Measurements from ENCODE around the gene LENG8. TPM values are rescaled to one million over a fixed set of nuclear protein-coding genes. Genes with fewer than 3 reads are reported as not detected.

The LENG8 gene
- polyA plus RNA-seq (ENCODE audit: insufficient read length in 3 of 3) = 10 to 100 TPM; 67.0 to 96.9 (median 68.5) TPM

DNA sequence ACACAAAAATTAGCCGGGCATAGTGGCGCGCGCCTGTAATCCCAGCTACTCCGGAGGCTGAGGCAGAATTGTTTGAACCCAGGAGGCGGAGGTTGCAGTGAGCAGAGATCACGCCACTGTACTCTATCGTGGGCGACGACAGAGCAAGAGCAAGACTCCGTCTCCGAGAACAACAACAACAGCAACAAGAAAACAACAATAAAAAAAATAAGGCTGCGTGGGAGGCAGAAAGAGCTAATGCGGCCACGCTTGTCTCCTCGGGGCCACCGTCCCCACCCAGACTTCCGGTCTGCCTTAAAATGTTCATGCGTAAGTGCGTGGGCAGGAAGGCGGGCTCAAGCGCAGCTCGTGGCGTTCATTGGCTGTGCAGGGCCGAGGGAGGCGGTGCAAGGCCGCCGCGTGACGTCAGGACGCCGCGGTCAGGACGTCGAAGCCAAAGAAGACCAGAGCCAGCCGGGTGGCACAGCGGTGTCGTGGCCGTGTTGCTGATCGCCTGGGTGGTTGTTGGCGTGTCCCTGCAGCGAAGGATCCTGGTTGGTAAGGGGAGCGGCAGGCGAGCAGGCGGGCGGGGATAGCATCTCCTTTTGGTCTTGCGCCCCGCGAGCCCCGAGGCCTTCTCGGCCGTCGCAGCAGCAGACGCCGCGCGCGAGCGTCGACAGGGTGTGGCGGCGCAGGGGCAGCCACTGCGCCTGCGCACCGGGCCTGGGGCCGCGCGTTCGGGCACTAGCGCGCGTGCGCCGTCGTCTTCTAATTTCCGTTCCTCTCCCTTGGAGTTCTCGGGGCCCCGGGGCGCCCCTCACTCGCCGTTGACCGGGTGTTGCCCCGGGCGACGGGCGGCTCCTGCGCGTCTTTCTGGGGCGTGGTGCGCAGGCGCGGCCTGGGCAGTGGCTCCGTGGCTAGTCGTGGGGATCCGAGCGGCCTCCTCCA is at the start of gene LENG8:
Gene LENG8 (plus strand): TSS at position 426 of the 927 bp plus-strand sequence. CDS start 2,146 bp downstream, outside the sequence.
- peak; percentile 92 to 96 (median 95) for DNase-seq (ENCODE audit: low read depth in 3 of 3, low spot score in 2 of 3)

DNA sequence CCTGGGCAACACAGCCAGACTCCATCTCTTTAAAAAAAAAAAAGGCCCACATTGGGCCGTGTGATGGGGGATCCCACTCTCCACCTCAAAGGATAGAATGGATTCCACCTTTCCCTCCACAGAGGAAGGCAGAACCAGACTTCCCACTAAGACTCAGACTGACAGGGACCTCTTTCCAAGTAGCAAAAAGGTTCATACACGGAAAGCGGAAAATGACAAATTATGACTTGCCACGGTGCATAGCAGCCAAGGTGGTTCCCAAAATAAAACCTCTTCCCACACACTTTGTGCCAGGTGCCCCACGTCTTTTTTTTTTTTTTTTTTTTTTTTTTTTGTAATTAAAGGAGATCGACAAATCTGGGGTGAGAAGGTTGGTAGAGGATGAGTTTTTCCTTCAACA is 48.1 kb upstream of the LENG8 start:
- no peak for DNase-seq (ENCODE audit: low read depth in 3 of 3, low spot score in 2 of 3)

DNA sequence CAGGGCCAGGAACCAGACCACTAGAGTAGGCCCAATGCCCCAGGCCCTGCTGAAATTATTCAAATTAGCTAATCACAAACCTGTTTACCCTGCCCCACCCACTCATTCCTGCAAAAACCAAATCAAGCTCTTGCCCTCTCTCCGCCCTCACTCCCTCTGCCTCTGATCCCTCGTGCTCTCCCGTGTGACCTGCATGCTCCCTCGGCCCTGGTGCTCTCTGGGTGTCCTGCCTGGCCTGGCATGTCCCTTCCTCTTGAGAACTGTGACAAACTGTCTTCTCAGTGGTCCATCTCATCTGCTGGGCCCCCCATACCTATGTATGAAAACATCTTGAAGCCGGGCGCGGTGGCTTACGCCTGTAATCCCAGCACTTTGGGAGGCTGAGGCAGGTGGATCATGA is 45.9 kb upstream of the LENG8 start:
- no peak for DNase-seq (ENCODE audit: low read depth in 3 of 3, low spot score in 2 of 3)

DNA sequence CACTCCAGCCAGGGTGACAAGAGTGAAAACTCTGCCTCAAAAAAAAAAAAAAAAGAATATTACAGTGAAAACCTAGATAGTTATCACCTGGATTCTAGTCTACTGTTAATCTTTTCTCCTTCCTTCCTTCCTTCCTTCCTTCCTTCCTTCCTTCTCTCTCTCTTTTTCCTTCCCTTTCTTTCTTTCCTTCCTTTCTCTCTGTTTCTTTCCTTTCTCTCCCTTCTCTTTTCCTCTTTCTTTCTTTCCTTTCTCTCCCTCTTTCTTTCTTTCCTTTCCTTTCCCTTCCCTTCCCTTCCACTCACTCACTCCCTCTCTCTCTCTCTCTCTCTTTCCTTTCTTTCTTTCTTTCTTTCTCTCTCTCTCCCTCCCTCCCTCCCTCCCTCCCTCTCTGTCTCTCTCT is 43.4 kb upstream of the LENG8 start:
- DNase-seq (ENCODE audit: low read depth in 3 of 3, low spot score in 2 of 3) = no peak

DNA sequence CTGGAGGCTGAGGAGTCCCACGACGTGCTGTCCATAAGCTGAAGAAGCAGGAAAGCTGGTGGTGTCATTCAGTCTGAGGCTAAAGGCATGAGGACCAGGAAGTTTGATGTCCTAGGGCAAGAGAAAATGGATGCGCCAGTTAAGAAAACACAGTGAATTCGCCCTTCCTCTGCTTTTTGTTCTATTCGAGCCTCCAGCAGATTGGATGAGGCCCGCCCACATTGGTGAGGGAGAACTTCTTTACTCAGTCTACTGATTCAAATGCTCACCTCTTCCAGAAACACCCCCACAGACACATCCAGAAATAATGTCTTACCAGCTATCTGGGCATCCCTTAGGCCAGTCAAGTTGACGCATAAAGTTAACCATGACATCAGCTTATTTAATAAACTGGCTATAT is 41.2 kb upstream of the LENG8 start:
- no peak for DNase-seq (ENCODE audit: low read depth in 3 of 3, low spot score in 2 of 3)

DNA sequence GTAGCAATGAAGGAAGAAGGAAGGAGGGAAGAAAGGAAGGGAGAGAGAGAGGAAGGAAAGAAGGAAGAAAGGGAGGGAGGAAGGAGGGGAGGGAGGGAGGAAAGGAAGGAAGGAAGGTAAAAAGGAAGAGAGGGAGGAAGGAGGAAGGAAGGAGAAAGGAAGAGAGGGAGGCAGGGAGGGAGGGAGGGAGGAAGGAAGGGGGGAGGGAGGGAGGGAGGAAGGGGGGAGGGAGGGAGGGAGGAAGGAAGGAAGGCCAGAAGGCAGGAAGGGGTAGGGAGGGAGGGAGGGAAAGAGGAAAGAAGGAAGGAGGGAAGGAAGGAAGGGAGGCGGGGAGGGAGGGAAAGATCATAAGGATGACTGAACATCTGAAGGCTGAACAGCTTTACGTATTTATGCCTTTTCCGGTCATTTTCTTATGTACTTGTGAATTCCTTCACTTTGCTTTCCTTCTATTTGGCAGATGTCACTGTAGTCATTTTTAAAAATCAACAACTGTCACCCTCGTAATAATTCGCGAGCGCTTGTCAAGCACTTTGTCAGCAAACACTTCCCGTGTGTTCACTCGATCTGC is 40.5 kb upstream of the LENG8 start:
- no peak for DNase-seq (ENCODE audit: low read depth in 3 of 3, low spot score in 2 of 3)

DNA sequence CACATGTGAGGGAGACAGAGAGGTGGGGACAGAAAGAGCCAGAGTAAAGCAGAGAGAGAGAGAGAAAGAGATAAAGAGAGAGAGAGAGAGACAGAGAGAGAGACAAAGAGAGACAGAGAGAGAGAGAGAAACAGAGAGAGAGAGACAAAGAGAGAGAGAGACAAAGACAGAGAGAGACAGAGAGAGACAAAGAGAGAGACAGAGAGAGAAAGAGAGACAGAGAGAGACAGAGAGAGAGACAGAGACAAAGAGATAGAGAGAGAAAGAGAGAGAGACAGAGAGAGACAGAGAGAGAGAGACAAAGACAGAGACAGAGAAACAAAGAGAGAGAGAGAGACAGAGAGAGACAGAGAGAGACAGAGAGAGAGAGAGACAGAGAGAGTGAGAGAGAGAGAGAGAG is 38.0 kb upstream of the LENG8 start:
- DNase-seq (ENCODE audit: low read depth in 3 of 3, low spot score in 2 of 3) = no peak

DNA sequence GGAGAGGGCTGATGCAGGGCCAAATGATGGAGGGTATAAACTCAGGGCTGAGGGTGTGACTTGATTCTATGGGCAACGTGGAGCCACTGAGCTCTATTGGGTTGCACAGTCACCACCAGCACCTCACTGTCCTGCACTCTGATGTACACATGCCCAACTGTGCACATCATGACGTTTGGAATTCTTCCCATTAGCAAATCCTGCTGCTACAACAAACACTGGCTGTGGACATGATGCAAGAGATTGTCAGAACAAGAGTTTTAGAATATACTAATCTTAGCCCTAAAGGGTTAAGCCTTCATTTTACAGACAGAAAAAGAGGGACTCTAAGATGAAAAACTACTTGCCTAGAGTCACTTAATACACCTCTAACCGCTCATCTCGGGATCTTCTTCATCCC is 36.1 kb upstream of the LENG8 start:
- no peak for DNase-seq (ENCODE audit: low read depth in 3 of 3, low spot score in 2 of 3)

DNA sequence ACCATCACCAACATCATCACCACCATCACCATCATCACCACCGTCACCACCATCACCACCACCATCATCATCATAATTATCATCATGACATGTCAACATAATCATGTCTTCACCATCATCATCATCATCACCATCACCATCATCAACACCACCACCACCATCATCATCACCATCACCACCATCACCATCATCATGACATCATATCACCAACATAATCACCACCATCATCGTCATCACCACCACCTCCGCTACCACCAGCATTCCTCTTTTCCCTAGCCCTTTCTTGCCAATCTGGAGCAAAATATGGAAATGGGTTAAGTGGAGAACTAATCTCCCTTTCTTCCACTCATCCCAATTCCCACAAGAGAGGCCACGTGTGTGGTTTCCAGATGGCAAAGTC is 34.8 kb upstream of the LENG8 start:
- no peak for DNase-seq (ENCODE audit: low read depth in 3 of 3, low spot score in 2 of 3)

DNA sequence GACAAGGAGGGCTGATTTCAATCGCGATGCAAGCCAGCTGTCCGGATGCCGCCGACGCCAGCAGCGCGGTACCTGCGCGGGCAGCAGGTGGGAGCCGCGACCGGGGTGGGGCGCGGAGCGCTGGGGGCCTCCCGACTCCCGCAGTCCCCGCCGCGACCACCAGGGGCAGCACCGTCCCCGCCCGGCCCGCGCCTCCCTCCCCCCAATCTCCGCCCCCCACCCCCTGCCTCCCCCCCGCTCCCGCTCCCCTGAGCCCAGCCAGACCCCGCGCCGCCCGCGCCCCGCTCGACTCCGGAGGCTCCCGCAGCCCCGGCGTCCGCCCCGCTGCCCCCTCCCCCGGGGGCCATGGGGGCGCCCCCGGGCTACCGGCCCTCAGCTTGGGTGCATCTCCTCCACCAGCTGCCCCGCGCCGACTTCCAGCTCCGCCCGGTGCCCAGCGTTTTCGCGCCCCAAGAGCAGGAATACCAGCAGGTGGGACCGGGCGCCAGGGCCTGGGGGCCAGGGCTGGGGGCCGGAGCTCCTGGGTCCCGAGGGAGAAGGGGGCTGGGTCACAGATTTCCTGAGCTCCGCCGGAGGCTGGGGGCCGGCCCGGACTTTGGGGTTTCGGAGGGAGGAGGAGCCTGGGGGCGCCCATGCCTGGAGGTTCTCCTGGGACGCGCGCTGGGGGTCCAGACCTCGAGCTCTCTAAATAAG is 33.6 kb upstream of the LENG8 start, which contains the start of gene TTYH1:
Gene TTYH1 (plus strand): TSS at position 257 of the 693 bp plus-strand sequence. CDS start 89 bp downstream, at position 346.
- DNase-seq (ENCODE audit: low read depth in 3 of 3, low spot score in 2 of 3) = no peak

DNA sequence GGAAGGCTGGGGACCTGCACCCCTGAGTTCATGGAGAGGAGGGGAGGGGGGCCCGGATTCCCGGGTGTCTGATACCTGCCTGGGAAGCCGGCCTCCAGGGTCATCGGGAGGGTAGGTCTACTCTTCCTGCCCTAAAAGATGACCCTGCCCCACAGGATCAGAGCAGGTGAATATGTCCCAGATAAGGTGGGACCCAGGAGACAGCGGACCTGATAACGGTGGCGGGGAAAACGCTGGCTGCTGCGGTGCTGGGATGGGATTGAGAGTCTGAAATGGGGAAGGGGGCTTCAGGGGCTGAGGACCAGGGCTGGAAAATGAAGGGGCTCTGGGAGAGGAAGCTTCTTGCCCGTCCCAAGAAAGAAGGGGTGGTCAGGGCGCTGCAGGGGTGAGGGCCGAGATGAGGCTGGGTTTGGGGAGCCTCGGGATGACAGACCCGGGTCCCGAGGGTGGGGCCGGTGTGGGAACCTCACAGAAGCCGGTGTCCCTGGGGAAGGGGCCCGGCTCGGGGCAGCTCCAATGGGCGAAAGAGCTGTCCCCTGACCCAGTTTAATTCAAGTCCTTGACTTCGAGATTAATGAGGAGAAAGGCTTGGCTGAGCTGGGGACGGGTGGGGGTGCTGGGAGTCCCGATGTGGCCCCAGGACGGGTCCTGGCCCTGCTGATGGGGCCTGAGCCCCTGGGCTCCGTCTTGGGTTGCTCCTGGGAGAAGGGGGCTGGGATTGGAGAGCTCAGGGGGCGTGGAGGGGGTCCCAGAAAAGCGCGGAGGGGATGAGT is 32.9 kb upstream of the LENG8 start:
- no peak for DNase-seq (ENCODE audit: low read depth in 3 of 3, low spot score in 2 of 3)

DNA sequence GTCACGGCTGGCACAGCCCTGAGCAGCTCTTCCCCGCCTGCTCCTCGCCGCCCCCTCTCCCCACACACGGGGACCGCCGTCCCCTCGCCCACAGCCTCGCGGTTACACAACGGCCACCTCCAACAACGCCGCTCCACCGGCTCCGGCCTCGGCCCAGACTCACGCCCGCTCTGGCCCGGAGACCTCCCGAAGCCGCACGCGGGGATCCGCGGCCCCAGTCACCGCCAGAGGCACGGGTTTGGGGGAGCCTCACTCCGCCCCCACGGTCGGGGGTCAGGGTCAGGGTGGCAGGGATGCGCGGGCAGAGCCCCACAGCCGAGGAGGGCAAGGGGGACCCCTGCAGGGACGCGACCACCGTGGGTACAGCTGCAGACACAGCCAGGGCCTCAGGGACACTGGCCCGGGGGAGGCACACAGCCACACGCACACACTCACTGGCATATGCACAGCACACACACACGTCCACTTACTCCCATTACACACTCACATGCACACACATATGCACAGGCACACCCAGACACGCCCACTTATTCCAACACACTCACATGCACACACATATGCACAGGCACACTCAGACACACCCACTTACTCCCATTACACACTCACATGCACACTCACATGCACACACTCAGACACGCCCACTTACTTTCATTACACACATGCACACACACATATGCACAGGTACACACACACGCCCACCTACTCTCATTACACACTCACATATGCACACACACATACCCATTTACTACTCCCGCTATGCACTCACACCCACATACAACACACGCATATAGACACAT is 32.1 kb upstream of the LENG8 start:
- DNase-seq (ENCODE audit: low read depth in 3 of 3, low spot score in 2 of 3) = no peak

DNA sequence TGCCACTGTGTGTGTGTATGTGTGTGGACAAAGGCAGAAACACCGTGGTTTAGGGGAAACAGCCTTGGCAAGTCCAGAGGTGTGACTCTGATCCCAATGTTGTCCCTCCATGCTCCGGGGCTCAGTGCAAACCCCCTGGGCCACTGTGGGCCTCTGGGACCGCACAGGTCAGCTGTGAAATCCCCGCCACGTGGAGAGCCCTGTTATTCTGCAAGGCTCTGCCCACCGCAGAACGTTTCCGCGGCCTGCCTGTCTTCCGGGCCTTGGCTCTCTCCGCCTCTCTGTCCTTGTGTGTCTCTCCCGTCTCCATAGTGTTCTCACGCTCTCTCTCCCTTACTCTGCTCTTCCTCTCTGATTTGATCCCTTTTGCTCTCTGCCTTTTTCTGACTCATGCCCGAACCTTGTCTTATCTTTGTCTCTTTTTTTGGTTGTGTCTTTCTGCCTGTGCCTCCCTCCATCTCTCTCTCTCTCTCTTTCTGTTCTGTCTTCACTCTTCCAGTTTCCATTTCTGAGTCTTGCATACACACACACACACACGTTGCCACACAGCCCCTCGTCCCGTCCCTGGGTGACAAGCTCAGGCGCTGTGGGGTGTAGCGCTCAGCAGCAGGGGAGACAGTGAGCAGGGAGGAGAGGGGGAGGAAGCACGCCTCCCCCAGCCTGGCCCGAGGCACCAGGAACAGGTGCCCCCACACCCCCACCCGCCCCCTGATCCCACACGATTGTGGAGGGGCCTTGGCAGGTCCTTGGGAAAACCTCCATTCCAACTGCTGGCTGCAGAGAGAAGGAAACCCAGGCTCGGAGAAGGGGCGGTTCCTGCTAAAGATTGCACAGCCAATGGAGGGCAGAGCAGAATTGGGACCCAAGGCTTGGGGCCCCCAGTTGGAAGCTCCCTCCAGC is 30.7 kb upstream of the LENG8 start:
- DNase-seq (ENCODE audit: low read depth in 3 of 3, low spot score in 2 of 3) = no peak

DNA sequence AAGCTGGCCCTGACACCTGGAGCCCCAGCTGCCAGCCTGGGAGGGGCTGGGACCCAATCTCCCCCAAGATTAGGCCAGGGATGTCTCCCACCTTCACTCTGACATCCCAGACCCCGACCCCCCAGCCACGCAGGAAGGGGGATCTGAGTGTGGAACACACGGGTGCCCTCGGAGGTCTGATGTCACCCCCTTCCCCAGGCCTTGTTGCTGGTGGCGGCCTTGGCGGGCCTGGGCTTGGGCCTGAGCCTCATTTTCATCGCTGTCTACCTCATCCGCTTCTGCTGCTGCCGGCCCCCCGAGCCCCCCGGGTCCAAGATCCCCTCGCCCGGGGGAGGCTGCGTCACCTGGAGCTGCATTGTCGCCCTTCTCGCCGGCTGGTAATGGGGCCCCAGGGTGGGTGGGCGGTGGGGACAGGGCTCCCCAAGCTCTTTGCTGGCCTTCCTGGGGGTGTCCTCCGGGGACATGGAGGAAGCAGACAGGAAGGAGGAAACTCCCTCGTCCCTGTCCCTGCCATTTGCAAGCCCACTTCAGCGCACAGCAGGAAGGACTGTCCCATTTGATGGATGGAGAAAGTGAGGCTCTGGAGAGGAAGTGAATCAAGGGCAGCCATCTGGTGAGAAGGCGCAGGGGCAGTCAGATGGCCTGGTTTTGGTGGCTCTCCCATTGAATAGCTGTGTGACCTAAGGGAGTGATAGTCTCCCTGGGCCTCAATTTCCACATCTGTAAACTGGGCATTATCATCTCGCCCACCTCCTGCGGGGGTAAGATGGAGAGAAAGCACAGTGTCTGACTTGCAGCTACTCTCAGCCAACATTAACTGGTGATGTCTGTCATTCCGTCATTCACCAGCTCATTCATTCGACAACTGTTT is 29.8 kb upstream of the LENG8 start:
- no peak for DNase-seq (ENCODE audit: low read depth in 3 of 3, low spot score in 2 of 3)

DNA sequence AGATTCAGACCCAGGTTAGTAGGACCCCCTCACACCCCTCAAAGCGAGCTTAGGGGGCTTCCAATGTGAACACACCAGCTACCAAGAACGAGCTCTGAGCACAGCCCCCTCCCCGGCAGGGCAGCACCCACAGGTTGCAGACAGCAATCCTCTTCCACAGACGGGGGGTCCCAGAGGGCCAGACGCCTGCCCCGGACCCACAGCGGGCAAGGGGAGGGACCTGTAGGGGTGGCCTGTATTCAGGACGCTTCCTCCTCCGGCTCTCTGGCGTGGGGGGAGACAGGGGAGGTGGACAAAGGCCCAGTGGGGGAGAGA is 29.0 kb upstream of the LENG8 start:
- no peak for DNase-seq (ENCODE audit: low read depth in 3 of 3, low spot score in 2 of 3)

DNA sequence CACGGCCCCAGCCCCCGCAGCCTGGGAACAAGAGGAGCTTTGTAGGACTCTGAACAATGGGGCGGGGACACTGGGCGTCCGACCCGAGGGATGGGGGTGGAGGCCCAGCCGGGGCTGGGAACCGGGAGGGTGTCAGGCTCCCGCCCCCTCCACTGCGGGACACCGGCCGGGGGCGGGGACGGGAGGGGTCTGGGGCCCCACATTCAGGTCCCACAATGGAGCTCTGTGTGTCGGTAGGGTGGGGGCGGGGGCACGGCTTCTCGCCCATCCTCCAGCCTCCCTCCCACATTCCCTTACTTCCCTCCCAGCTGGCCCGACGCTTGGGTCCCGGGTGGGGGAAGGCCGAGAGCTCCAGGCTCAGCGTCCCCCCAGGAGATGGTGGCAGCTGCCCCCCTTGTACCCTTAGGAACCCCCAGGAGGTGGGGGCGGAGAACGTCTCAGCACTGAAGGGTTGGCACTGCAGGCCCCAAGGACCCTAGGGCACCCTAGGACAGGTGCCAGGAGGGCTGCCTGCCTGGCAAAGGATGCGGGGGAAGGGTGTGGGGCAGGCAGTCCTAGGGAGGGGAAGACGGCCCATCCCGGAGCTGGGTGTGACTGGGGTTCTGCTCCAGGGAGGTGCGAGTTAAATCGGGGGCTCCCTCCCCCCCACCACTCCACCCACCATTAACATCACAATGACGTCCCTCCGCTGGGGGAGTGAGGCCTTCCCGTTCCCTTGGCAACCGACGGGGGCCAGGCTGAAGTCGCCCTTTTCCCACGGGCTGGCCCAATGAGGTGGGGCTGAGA is 28.4 kb upstream of the LENG8 start:
- DNase-seq (ENCODE audit: low read depth in 3 of 3, low spot score in 2 of 3) = no peak

DNA sequence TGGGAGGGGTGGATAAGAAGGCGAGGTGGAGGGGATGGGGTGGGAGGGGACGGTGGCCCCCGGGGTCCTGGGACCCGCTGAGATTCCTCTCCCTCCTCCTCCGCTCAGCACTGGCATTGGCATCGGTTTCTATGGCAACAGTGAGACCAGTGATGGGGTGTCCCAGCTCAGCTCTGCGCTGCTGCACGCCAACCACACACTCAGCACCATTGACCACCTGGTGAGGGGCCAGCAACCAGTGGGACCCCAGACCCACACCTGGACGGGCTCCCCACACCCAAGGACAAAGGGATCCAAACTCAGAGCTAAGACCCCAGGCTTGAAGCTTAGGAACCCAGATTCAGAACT is 27.9 kb upstream of the LENG8 start:
- DNase-seq (ENCODE audit: low read depth in 3 of 3, low spot score in 2 of 3) = no peak

Measured in right renal cortex interstitium (tissue), 3 donors.